Neuronal stem cell (in vitro differentiated cells): ENCODE results near the gene TM4SF5.

Experiments
- DNase-seq: peaks from one replicate; pipeline ENCODE4 v3.0.0-alpha.2; 2013; ENCODE audit warnings: low spot score
- H2AFZ ChIP-seq: one replicate; pipeline ENCODE4 v1.6.1; 2013; ENCODE audit warnings: mild to moderate bottlenecking, low read length, inconsistent platforms
- H2AK5ac ChIP-seq: 2 replicates; pipeline ENCODE4 v1.6.1; 2013; ENCODE audit warnings: low read depth, mild to moderate bottlenecking, inconsistent platforms, low read length, moderate library complexity, mixed read lengths
- H2BK120ac ChIP-seq: 2 replicates; pipeline ENCODE4 v1.6.1; 2013; ENCODE audit warnings: low read depth, mild to moderate bottlenecking, inconsistent platforms, low read length, moderate library complexity, mixed read lengths
- H2BK12ac ChIP-seq: one replicate; pipeline ENCODE4 v1.6.1; 2013; ENCODE audit warnings: low read length, inconsistent platforms
- H2BK15ac ChIP-seq: 2 replicates; pipeline ENCODE4 v1.6.1; 2013; ENCODE audit warnings: mild to moderate bottlenecking, low read length, inconsistent platforms, mixed read lengths
- H2BK5ac ChIP-seq: one replicate; pipeline ENCODE4 v1.6.1; 2013; ENCODE audit warnings: inconsistent platforms, mild to moderate bottlenecking, low read length, moderate library complexity
- H3K14ac ChIP-seq: one replicate; pipeline ENCODE4 v1.6.1; 2013; ENCODE audit warnings: low read length, inconsistent platforms
- H3K18ac ChIP-seq: 2 replicates; pipeline ENCODE4 v1.6.1; 2013; ENCODE audit warnings: low read length, inconsistent platforms
- H3K23ac ChIP-seq: 2 replicates; pipeline ENCODE4 v1.6.1; 2013; ENCODE audit warnings: low read depth, mild to moderate bottlenecking, mixed read lengths, low read length, inconsistent platforms; ENCODE audit not compliant: poor library complexity
- H3K27ac ChIP-seq: replicated peaks from 3 replicates; pipeline ENCODE4 v1.5.1; 2013; ENCODE audit warnings: low read length, inconsistent platforms
- H3K27me3 ChIP-seq, 3 experiments: 2 replicates each; pipeline ENCODE4 v1.6.1; 2013; ENCODE audit warnings: low read length in 3 of 3, mild to moderate bottlenecking in 2 of 3, inconsistent platforms in 1 of 3, low read depth in 1 of 3, mixed read lengths in 1 of 3, moderate library complexity in 1 of 3; ENCODE audit not compliant: control insufficient read depth in 3 of 3, insufficient read depth in 3 of 3
- H3K36me3 ChIP-seq, 2 donors: replicated peaks in 1 of 2; 2 replicates each; pipeline ENCODE4 v1.6.1; 2013; ENCODE audit warnings: low read length in 2 of 2; ENCODE audit not compliant: control insufficient read depth in 2 of 2, insufficient read depth in 2 of 2
- H3K4ac ChIP-seq: 2 replicates; pipeline ENCODE4 v1.6.1; 2013; ENCODE audit warnings: inconsistent platforms, mild to moderate bottlenecking, low read length, moderate library complexity
- H3K4me1 ChIP-seq, 2 donors: 1 replicate in 1 of 2; 2 replicates in 1 of 2; pipeline ENCODE4 v1.6.1; 2013; ENCODE audit warnings: low read length in 2 of 2, low read depth in 1 of 2; ENCODE audit not compliant: control insufficient read depth in 2 of 2, insufficient read depth in 1 of 2
- H3K4me2 ChIP-seq: one replicate; pipeline ENCODE4 v1.6.1; 2013; ENCODE audit warnings: mild to moderate bottlenecking, low read length, inconsistent platforms; ENCODE audit not compliant: insufficient read depth, poor library complexity, severe bottlenecking
- H3K4me3 ChIP-seq, 2 donors: 2 replicates each; pipeline ENCODE4 v1.5.1; 2013; ENCODE audit warnings: low read length in 2 of 2, mild to moderate bottlenecking in 2 of 2, inconsistent platforms in 1 of 2, moderate library complexity in 1 of 2
- H3K79me1 ChIP-seq: one replicate; pipeline ENCODE4 v1.6.1; 2013; ENCODE audit warnings: low read depth, mild to moderate bottlenecking, inconsistent platforms, low read length, moderate library complexity
- H3K9ac ChIP-seq: one replicate; pipeline ENCODE4 v1.6.1; 2013; ENCODE audit warnings: mild to moderate bottlenecking, low read depth, low read length, inconsistent platforms; ENCODE audit not compliant: poor library complexity
- H3K9me3 ChIP-seq, 2 donors: replicated peaks in 1 of 2; 2 replicates each; pipeline versions ENCODE3 to v1.6.1; 2013; ENCODE audit warnings: low read length in 2 of 2, mild to moderate bottlenecking in 2 of 2, inconsistent platforms in 1 of 2, low read depth in 1 of 2, mixed read lengths in 1 of 2, moderate library complexity in 1 of 2; ENCODE audit not compliant: control insufficient read depth in 2 of 2, insufficient read depth in 1 of 2
- H4K8ac ChIP-seq: one replicate; pipeline ENCODE4 v1.6.1; 2013; ENCODE audit warnings: low read depth, mild to moderate bottlenecking, inconsistent platforms, low read length, moderate library complexity
- H4K91ac ChIP-seq: one replicate; pipeline ENCODE4 v1.6.1; 2013; ENCODE audit warnings: low read length, low read depth, mild to moderate bottlenecking, inconsistent platforms; ENCODE audit not compliant: poor library complexity
- WGBS, 2 donors: extraction: QIAGEN DNeasy Blood & Tissue Kit; methylation state at CpG; one replicate each; pipeline ENCODE4 v1.1.7; 2013; ENCODE audit warnings: missing lambda C conversion rate in 2 of 2, mixed read lengths in 1 of 2; ENCODE audit not compliant: insufficient read length in 2 of 2, insufficient replicate concordance in 1 of 2; ENCODE audit errors: extremely low coverage in 2 of 2; 5-methylcytosine and 5-hydroxymethylcytosine counted together

TM4SF5 gene

DNA sequence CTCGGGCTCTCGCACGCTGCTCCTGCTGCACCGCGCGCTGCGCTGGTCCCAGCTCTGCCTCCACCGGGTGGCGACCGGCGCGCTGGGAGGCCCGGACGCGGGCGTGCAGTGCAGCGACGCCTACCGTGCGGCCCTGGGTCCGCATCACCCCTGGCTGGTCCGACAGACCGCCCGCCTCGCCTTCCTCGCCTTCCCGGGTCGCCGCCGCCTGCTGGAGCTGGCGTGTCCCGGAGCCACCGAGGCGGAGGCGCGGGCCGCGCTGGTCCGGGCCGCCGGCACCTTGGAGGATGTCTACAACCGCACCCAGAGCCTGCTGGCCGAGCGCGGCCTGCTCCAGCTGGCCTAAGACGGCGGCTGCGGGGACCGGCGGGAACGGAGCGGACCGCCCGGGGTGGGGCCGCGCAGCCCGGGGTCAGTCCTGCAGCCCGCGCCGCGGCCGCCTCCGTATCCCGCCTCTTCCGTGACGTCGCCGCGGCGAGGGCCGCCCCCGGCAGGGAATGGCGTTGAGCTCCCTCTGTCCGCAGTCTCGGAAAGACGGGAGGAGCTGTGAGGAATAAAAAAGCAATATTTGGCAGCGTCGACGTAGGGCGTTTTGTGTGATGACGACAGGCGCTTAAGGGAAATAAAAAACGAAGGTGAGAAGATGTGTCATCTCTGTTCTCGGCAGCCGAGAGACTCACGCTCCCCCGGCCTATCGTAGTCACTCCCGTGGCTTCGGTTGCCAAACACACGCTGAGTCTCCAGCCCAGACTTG is 18.4 kb downstream of the TM4SF5 start:
- WGBS, 2 donors, result no CpG with 5 or more reads among the region's 91 CpGs
- Histone ChIP-seq H3K36me3 (no peaks in the 10 kb centered on the region), H3K9me3 (no peaks in the 10 kb centered on the region), H2BK15ac (peak overlapping the region; percentile 92), H3K27me3 (peaks cover 0 to 14% (median 4%) of the 10 kb centered on the region in 3 experiments), H3K23ac (peak overlapping the region; percentile 85), H3K14ac (peak overlapping the region; percentile 97), H3K4me3 (peak overlapping the region; percentile 47 to 90), H2AK5ac (no peak overlapping the region), H3K4me2 (peak overlapping the region; percentile 98), H4K8ac (no peak overlapping the region), H2BK120ac (no peak overlapping the region), H2AFZ (peak overlapping the region; percentile 96), H3K4ac (peak overlapping the region; percentile 53), H3K27ac (peak overlapping the region; percentile 75), H3K4me1 (peaks cover 4 to 12% of the 10 kb centered on the region in 2 donors), H3K79me1 (peaks cover 2% of the 10 kb centered on the region), H2BK5ac (peak overlapping the region; percentile 75), H3K9ac (peak overlapping the region; percentile 91), H3K18ac (peak overlapping the region; percentile 100), H4K91ac (no peak overlapping the region), H2BK12ac (no peak overlapping the region)
- peak; percentile 83 for DNase-seq

DNA sequence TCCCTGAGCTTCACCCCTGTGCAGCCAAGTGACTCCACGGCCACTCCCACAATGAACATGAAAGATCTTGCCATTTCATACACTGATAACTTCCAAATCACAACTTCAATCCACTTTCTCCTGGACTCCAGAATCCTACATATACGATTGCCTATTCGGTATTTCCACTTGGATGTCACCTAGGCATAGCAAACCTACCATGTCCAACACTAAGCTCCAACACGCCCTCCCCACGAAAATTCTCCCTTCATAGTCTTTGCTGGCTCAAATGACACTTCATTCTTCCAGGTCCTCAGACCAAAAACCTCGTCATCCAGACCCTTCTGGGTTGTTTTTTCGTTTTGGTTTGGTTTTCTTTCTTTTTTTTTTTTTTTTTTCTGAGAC is 19.0 kb downstream of the TM4SF5 start:
- Histone ChIP-seq H3K79me1 (peaks cover 2% of the 10 kb centered on the region), H3K9me3 (no peaks in the 10 kb centered on the region), H3K9ac (peak overlapping the region; percentile 83), H3K14ac (no peak overlapping the region), H3K4me2 (peak overlapping the region; percentile 98), H3K27me3 (peaks cover 0 to 14% (median 4%) of the 10 kb centered on the region in 3 experiments), H4K8ac (no peak overlapping the region), H3K18ac (peak overlapping the region; percentile 0), H2BK5ac (no peak overlapping the region), H3K36me3 (no peaks in the 10 kb centered on the region), H3K4me1 (peaks cover 4 to 12% of the 10 kb centered on the region in 2 donors), H2BK15ac (no peak overlapping the region), H2BK12ac (no peak overlapping the region), H2AFZ (peak overlapping the region; percentile 96), H3K4ac (no peak overlapping the region), H3K4me3 (peak overlapping the region; percentile 47 to 90), H2AK5ac (no peak overlapping the region), H3K23ac (no peak overlapping the region), H2BK120ac (no peak overlapping the region), H3K27ac (no peak overlapping the region), H4K91ac (no peak overlapping the region)
- no CpG with 5 or more reads among the region's 7 CpGs for WGBS, 2 donors
- DNase-seq, result no peak

DNA sequence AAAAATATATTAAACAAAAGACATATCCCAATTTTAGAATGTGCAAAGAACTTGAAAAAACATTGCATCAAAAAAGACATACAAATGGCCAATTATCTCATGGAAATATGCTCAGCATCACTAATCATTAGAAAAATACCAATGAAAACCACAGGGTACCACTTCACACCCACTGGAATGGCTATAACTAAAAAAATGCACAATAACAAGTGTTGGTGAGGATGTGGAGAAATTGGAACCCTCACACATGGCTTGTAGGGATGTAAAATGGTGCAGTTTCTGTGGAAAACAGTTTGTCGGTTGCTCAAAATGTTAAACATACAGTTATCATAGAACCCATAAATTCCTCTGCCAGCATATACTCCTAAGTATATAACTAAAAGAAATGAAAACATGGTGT is 23.5 kb downstream of the TM4SF5 start:
- H3K79me1 ChIP-seq, result peaks cover 13% of the 10 kb centered on the region
- peak overlapping the region; percentile 78 for H2AFZ ChIP-seq
- H4K8ac ChIP-seq, result no peak overlapping the region
- H3K23ac ChIP-seq, result no peak overlapping the region
- no peak overlapping the region for H3K4ac ChIP-seq
- H3K18ac ChIP-seq, result no peak overlapping the region
- no peak overlapping the region for H3K27ac ChIP-seq
- peaks cover 6 to 10% of the 10 kb centered on the region in 2 donors for H3K4me1 ChIP-seq
- no peak overlapping the region for H3K4me3 ChIP-seq
- H2AK5ac ChIP-seq, result no peak overlapping the region
- H2BK15ac ChIP-seq, result no peak overlapping the region
- no peak overlapping the region for H3K9ac ChIP-seq
- peaks cover 18 to 22% of the 10 kb centered on the region in 2 donors for H3K36me3 ChIP-seq
- no peak overlapping the region for H2BK5ac ChIP-seq
- peaks cover 0 to 4% (median 0%) of the 10 kb centered on the region in 3 experiments for H3K27me3 ChIP-seq
- H2BK12ac ChIP-seq, result no peak overlapping the region
- no peak overlapping the region for H3K4me2 ChIP-seq
- H2BK120ac ChIP-seq, result no peak overlapping the region
- no peak overlapping the region for H4K91ac ChIP-seq
- no peak for DNase-seq
- no peak overlapping the region for H3K14ac ChIP-seq
- WGBS, 2 donors, result no CpG with 5 or more reads among the region's 1 CpG
- H3K9me3 ChIP-seq, result no peaks in the 10 kb centered on the region

DNA sequence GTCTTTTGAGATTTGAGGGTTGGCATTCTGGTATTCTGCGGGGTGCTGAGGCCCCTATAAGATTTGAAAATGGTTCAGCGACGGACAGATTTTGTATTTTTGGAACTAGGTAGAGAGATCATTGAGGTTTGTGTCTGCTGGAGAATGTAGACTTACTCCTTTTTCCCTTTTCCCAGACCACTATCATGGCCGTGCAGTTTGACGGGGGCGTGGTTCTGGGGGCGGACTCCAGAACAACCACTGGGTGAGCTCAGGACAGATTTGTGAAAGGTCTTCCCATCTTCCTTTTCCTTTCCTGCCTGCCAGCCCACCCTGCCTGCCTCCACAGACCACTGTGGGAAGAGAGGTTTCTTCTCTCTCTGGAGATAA is 24.9 kb downstream of the TM4SF5 start:
- H3K18ac ChIP-seq, result no peak overlapping the region
- H2BK12ac ChIP-seq, result no peak overlapping the region
- H3K9me3 ChIP-seq, result no peaks in the 10 kb centered on the region
- no peak overlapping the region for H3K23ac ChIP-seq
- H3K4ac ChIP-seq, result no peak overlapping the region
- H3K36me3 ChIP-seq, result peaks cover 18 to 26% of the 10 kb centered on the region in 2 donors
- H2AFZ ChIP-seq, result peak overlapping the region; percentile 78
- H3K4me2 ChIP-seq, result peak overlapping the region; percentile 71
- H3K27me3 ChIP-seq, result no peaks in the 10 kb centered on the region
- no peak overlapping the region for H4K91ac ChIP-seq
- H3K4me1 ChIP-seq, result peaks cover 4 to 6% of the 10 kb centered on the region in 2 donors
- WGBS, 2 donors, result no CpG with 5 or more reads among the region's 7 CpGs
- DNase-seq, result no peak
- peak overlapping the region; percentile 38 for H3K27ac ChIP-seq
- peak overlapping the region; percentile 89 for H3K9ac ChIP-seq
- H3K14ac ChIP-seq, result no peak overlapping the region
- no peak overlapping the region for H2BK5ac ChIP-seq
- H2BK120ac ChIP-seq, result no peak overlapping the region
- no peak overlapping the region for H2BK15ac ChIP-seq
- peaks cover 13% of the 10 kb centered on the region for H3K79me1 ChIP-seq
- peak overlapping the region; percentile 88 to 92 for H3K4me3 ChIP-seq
- H4K8ac ChIP-seq, result no peak overlapping the region
- no peak overlapping the region for H2AK5ac ChIP-seq
